ENCODE results near the gene GSN. TPM values are rescaled to one million over a fixed set of nuclear protein-coding genes. Genes with fewer than 3 reads are reported as not detected.

GSN gene
- total RNA-seq, 4 donors from 2014 or later, result 628 to 986 (median 782) TPM

GRCh38 chr9:121326901-121327613 lies 59.1 kb downstream of the GSN start:
- Histone ChIP-seq H3K27ac (peak overlapping the region; percentile 77 to 87 (median 84)), H3K36me3 (peaks cover 0 to 68% (median 36%) of the 10 kb centered on the region in 4 donors), H3K4me3 (no peak overlapping the region), H3K27me3 (no peaks in the 10 kb centered on the region), H3K9me3 (no peaks in the 10 kb centered on the region), H3K4me1 (peaks cover 6 to 23% (median 7%) of the 10 kb centered on the region in 4 donors)
- in situ Hi-C loops (cut with MboI; ENCODE audit: low pct_ligation_motif_present in 1 of 4, low pct_unique_long_range_greater_than_20kb in 1 of 4, low sequenced_read_pairs in 3 of 4), result no loop called here
- intact Hi-C loops (cut with DNase I; ENCODE audit: low total_unique reads), result no loop called here
- WGBS, 2 donors (ENCODE audit: low coverage in 1 of 2), result 80 to 93% methylated on average over 1 to 11 of the region's 11 CpGs
- TF ChIP-seq POLR2A (IDR thresholded peaks at IDR 0.05) (no peak), EP300 (IDR thresholded peaks at IDR 0.05; ENCODE audit: low read depth) (no peak), POLR2AphosphoS5 (IDR thresholded peaks at IDR 0.05) (no peak), CTCF (IDR thresholded peaks at IDR 0.05) (no peak)
- DNase-seq, result no peak

GRCh38 chr9:121328476-121328875 lies 60.5 kb downstream of the GSN start:
- WGBS, 2 donors (ENCODE audit: low coverage in 1 of 2), result 81% methylated on average over 8 of the region's 8 CpGs; no CpG with 5 or more reads in 1 of the 2 donors
- H3K27ac ChIP-seq, result peak overlapping the region; percentile 77 to 87 (median 84)
- H3K36me3 ChIP-seq, result peaks cover 0 to 67% (median 37%) of the 10 kb centered on the region in 4 donors
- in situ Hi-C loops (cut with MboI; ENCODE audit: low pct_ligation_motif_present in 1 of 4, low pct_unique_long_range_greater_than_20kb in 1 of 4, low sequenced_read_pairs in 3 of 4) (no loop called here), intact Hi-C loops (cut with DNase I; ENCODE audit: low total_unique reads) (no loop called here)
- no peaks in the 10 kb centered on the region for H3K27me3 ChIP-seq
- H3K9me3 ChIP-seq, result no peaks in the 10 kb centered on the region
- no peak overlapping the region for H3K4me3 ChIP-seq
- DNase-seq, result no peak
- TF ChIP-seq POLR2A (IDR thresholded peaks at IDR 0.05), result no peak
- peaks cover 3 to 15% (median 7%) of the 10 kb centered on the region in 4 donors for H3K4me1 ChIP-seq

- no peaks in the 10 kb centered on the region for H3K27me3 ChIP-seq
- TF ChIP-seq EP300 (IDR thresholded peaks at IDR 0.05; ENCODE audit: low read depth) (no peak), POLR2A (IDR thresholded peaks at IDR 0.05) (no peak), CTCF (IDR thresholded peaks at IDR 0.05) (no peak), POLR2AphosphoS5 (IDR thresholded peaks at IDR 0.05) (no peak)
- intact Hi-C loops (cut with DNase I; ENCODE audit: low total_unique reads), result no loop called here
- in situ Hi-C loops (cut with MboI; ENCODE audit: low pct_ligation_motif_present in 1 of 4, low pct_unique_long_range_greater_than_20kb in 1 of 4, low sequenced_read_pairs in 3 of 4), result no loop called here
- WGBS, 2 donors (ENCODE audit: low coverage in 1 of 2), result 89% methylated on average over 16 of the region's 16 CpGs; no CpG with 5 or more reads in 1 of the 2 donors
- no peaks in the 10 kb centered on the region for H3K9me3 ChIP-seq
- DNase-seq, result no peak
- H3K27ac ChIP-seq, result peak overlapping the region; percentile 77 to 87 (median 84)
- peaks cover 0 to 62% (median 35%) of the 10 kb centered on the region in 4 donors for H3K36me3 ChIP-seq
- H3K4me3 ChIP-seq, result no peak overlapping the region
- H3K4me1 ChIP-seq, result peaks cover 3 to 15% (median 7%) of the 10 kb centered on the region in 4 donors
Measured at GRCh38 chr9:121328876-121329681, 61.1 kb downstream of the GSN start.

GRCh38 chr9:121331549-121331948 lies 63.6 kb downstream of the GSN start:
- Histone ChIP-seq H3K27ac (peak overlapping the region; percentile 77 to 87 (median 84)), H3K9me3 (no peaks in the 10 kb centered on the region), H3K4me1 (peaks cover 0 to 7% (median 2%) of the 10 kb centered on the region in 4 donors), H3K27me3 (no peaks in the 10 kb centered on the region), H3K4me3 (no peak overlapping the region), H3K36me3 (peaks cover 0 to 57% (median 26%) of the 10 kb centered on the region in 4 donors)
- no peak for DNase-seq
- in situ Hi-C loops (cut with MboI; ENCODE audit: low pct_ligation_motif_present in 1 of 4, low pct_unique_long_range_greater_than_20kb in 1 of 4, low sequenced_read_pairs in 3 of 4), result no loop called here
- TF ChIP-seq CTCF (IDR thresholded peaks at IDR 0.05), result no peak
- TF ChIP-seq POLR2AphosphoS5 (IDR thresholded peaks at IDR 0.05), result peak in 1 of 3 donors; percentile 23
- no peak for TF ChIP-seq EP300 (IDR thresholded peaks at IDR 0.05; ENCODE audit: low read depth)
- intact Hi-C loops (cut with DNase I; ENCODE audit: low total_unique reads), result no loop called here
- 81% methylated on average over 3 of the region's 3 CpGs; no CpG with 5 or more reads in 1 of the 2 donors for WGBS, 2 donors (ENCODE audit: low coverage in 1 of 2)

Measured in transverse colon (tissue), 4 donors.